NB4 (cell line): ENCODE results near the gene ALX4.

ENCODE experiments used
- MYC ChIP-seq: IDR thresholded peaks from 2 replicates; pipeline ENCODE4 v1.6.1; 2011; ENCODE audit warnings: low read depth, low read length
- POLR2A ChIP-seq: IDR thresholded peaks from 2 replicates; pipeline ENCODE4 v1.6.1; 2011; ENCODE audit warnings: mild to moderate bottlenecking; ENCODE audit not compliant: insufficient read length; ENCODE audit errors: extremely low read depth
- TF ChIP-seq, protein P1 (sequence below): IDR thresholded peaks from one replicate; pipeline ENCODE4 v1.5.1; 2012; ENCODE audit warnings: low read depth, low read length

DNA sequence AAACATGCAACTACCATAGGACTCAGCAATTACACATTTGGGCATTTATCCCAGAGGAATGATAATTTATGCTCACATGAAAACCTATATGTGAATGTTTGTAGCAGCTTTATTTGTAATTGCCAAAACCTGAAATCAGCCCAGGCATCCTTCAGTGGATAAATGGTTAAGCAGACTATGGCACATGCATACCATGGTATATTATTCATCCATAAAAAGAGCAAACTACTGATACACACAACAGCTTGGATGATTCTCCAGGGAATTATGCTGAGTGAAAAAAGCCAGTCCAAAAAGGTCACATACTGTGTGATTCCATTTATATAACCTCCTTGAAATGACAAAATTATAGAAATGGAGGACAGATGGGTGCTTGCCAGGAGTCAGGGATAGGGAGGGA lies 86.7 kb downstream of the ALX4 start:
- TF ChIP-seq, protein P1, sequence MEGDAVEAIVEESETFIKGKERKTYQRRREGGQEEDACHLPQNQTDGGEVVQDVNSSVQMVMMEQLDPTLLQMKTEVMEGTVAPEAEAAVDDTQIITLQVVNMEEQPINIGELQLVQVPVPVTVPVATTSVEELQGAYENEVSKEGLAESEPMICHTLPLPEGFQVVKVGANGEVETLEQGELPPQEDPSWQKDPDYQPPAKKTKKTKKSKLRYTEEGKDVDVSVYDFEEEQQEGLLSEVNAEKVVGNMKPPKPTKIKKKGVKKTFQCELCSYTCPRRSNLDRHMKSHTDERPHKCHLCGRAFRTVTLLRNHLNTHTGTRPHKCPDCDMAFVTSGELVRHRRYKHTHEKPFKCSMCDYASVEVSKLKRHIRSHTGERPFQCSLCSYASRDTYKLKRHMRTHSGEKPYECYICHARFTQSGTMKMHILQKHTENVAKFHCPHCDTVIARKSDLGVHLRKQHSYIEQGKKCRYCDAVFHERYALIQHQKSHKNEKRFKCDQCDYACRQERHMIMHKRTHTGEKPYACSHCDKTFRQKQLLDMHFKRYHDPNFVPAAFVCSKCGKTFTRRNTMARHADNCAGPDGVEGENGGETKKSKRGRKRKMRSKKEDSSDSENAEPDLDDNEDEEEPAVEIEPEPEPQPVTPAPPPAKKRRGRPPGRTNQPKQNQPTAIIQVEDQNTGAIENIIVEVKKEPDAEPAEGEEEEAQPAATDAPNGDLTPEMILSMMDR: no peak
- TF ChIP-seq POLR2A: no peak
- no peak for TF ChIP-seq MYC
